Measurements from ENCODE around the gene TNIP3. TPM values are rescaled to one million over a fixed set of nuclear protein-coding genes. Genes with fewer than 3 reads are reported as not detected.

Gene TNIP3
- total and polyA plus RNA-seq, 2 donors (not counting 1 experiment from before 2014, with no cell fraction given), result not detected

- Mint-ChIP-seq H3K27ac (no peak overlapping the region), H3K4me1 (no peaks in the 10 kb centered on the region), H3K9me3 (ENCODE audit: insufficient read depth) (no peaks in the 10 kb centered on the region), H3K4me3 (no peak overlapping the region), H3K27me3 (no peaks in the 10 kb centered on the region)
- Histone ChIP-seq H3K9ac (ENCODE audit: low read length) (no peak overlapping the region), H3K79me2 (ENCODE audit: control insufficient read depth, insufficient read depth, low read length) (no peaks in the 10 kb centered on the region), H3K27me3 (replicated peaks in 1 of 4; ENCODE audit: control extremely low read depth in 1 of 4, control insufficient read depth in 3 of 4, insufficient read depth in 4 of 4, low read length in 3 of 4) (no peaks in the 10 kb centered on the region), H3K4me2 (replicated peaks; ENCODE audit: low read depth, low read length, poor library complexity, severe bottlenecking) (no peak overlapping the region), H4K20me1 (ENCODE audit: control insufficient read depth, insufficient read depth, low read length, poor library complexity, severe bottlenecking) (no peaks in the 10 kb centered on the region), H3K4me3 (ENCODE audit: control extremely low read depth in 1 of 5, extremely low read depth in 1 of 5, insufficient read depth in 1 of 5, low read depth in 2 of 5, low read length in 4 of 5) (no peak overlapping the region), H3K4me1 (ENCODE audit: control insufficient read depth in 2 of 2, insufficient read depth in 2 of 2, low read length in 2 of 2) (no peaks in the 10 kb centered on the region), H2AFZ (ENCODE audit: insufficient read depth, low read depth, low read length, poor library complexity, severe bottlenecking) (no peak overlapping the region), H3K9me3 (ENCODE audit: control extremely low read depth in 1 of 3, control insufficient read depth in 2 of 3, insufficient read depth in 1 of 3, low read length in 2 of 3) (no peaks in the 10 kb centered on the region), H3K27ac (ENCODE audit: low read length in 2 of 2) (no peak overlapping the region), H3K36me3 (replicated peaks in 1 of 2; ENCODE audit: control extremely low read depth in 1 of 2, control insufficient read depth in 1 of 2, extremely low read depth in 1 of 2, insufficient read depth in 2 of 2, low read length in 1 of 2) (no peaks in the 10 kb centered on the region)
- no peak for ATAC-seq (ENCODE audit: low read depth)
- WGBS (ENCODE audit: insufficient coverage), result no CpG with 5 or more reads among the region's 1 CpG
- no peak for DNase-seq
- intact Hi-C loops (cut with micrococcal nuclease), result no loop called here
- POLR2A ChIA-PET, result no interaction called here
- TF ChIP-seq EZH2 (IDR thresholded peaks at IDR 0.05; ENCODE audit: borderline replicate concordance, insufficient read depth, low read depth, low read length, poor library complexity, severe bottlenecking), result no peak
- TF ChIP-seq CTCF (IDR thresholded peaks at IDR 0.05), result no peak
- CTCF ChIA-PET, result no interaction called here
Observed at GRCh38 chr4:121119715-121120114, 44.4 kb downstream of the TNIP3 start.

- intact Hi-C loops (cut with micrococcal nuclease), result no loop called here
- no peak overlapping the region for H3K27ac ChIP-seq (ENCODE audit: low read length in 2 of 2)
- WGBS (ENCODE audit: insufficient coverage), result no CpG with 5 or more reads among the region's 2 CpGs
- Mint-ChIP-seq H3K9me3 (ENCODE audit: insufficient read depth) (no peaks in the 10 kb centered on the region), H3K27ac (no peak overlapping the region), H3K27me3 (no peaks in the 10 kb centered on the region), H3K4me3 (no peak overlapping the region), H3K4me1 (no peaks in the 10 kb centered on the region)
- ChIA-PET POLR2A (no interaction called here), CTCF (interaction anchor here (0.8 kb wide), 1 partner anchor 74 kb away, joined by 4 read pairs; no protein-coding TSS in a partner anchor)
- no peak overlapping the region for H2AFZ ChIP-seq (ENCODE audit: insufficient read depth, low read depth, low read length, poor library complexity, severe bottlenecking)
- no peak overlapping the region for H3K9ac ChIP-seq (ENCODE audit: low read length)
- ATAC-seq (ENCODE audit: low read depth) (no peak), DNase-seq (no peak)
- no peaks in the 10 kb centered on the region for H3K27me3 ChIP-seq (replicated peaks in 1 of 4; ENCODE audit: control extremely low read depth in 1 of 4, control insufficient read depth in 3 of 4, insufficient read depth in 4 of 4, low read length in 3 of 4)
- no peak overlapping the region for H3K4me2 ChIP-seq (replicated peaks; ENCODE audit: low read depth, low read length, poor library complexity, severe bottlenecking)
- H3K4me3 ChIP-seq (ENCODE audit: control extremely low read depth in 1 of 5, extremely low read depth in 1 of 5, insufficient read depth in 1 of 5, low read depth in 2 of 5, low read length in 4 of 5), result no peak overlapping the region
- no peaks in the 10 kb centered on the region for H3K79me2 ChIP-seq (ENCODE audit: control insufficient read depth, insufficient read depth, low read length)
- no peaks in the 10 kb centered on the region for H4K20me1 ChIP-seq (ENCODE audit: control insufficient read depth, insufficient read depth, low read length, poor library complexity, severe bottlenecking)
- TF ChIP-seq CTCF (IDR thresholded peaks at IDR 0.05), result no peak
- TF ChIP-seq EZH2 (IDR thresholded peaks at IDR 0.05; ENCODE audit: borderline replicate concordance, insufficient read depth, low read depth, low read length, poor library complexity, severe bottlenecking), result no peak
- no peaks in the 10 kb centered on the region for H3K36me3 ChIP-seq (replicated peaks in 1 of 2; ENCODE audit: control extremely low read depth in 1 of 2, control insufficient read depth in 1 of 2, extremely low read depth in 1 of 2, insufficient read depth in 2 of 2, low read length in 1 of 2)
- H3K4me1 ChIP-seq (ENCODE audit: control insufficient read depth in 2 of 2, insufficient read depth in 2 of 2, low read length in 2 of 2), result no peaks in the 10 kb centered on the region
- no peaks in the 10 kb centered on the region for H3K9me3 ChIP-seq (ENCODE audit: control extremely low read depth in 1 of 3, control insufficient read depth in 2 of 3, insufficient read depth in 1 of 3, low read length in 2 of 3)
Observed at GRCh38 chr4:121118344-121118743, 45.8 kb downstream of the TNIP3 start.
